ENCODE results near the gene LCN1. TPM values are rescaled to one million over a fixed set of nuclear protein-coding genes. Genes with fewer than 3 reads are reported as not detected.

Gene LCN1
- total RNA-seq, 1 experiment from 2014 or later, result not detected

GRCh38 chr9:135485385-135485784, 35.9 kb upstream of the LCN1 start:
- H4K91ac ChIP-seq (ENCODE audit: insufficient read length, low read depth, low read length), result no peak overlapping the region
- no peak overlapping the region for H3K4me2 ChIP-seq (ENCODE audit: insufficient read depth, insufficient read length, low read length)
- no CpG with 5 or more reads among the region's 25 CpGs for WGBS (ENCODE audit: extremely low coverage, insufficient read length, low lambda C conversion rate)
- no peak overlapping the region for H3K23ac ChIP-seq (ENCODE audit: insufficient read length, low read depth, low read length)
- H3K4ac ChIP-seq (ENCODE audit: low read depth, low read length), result no peak overlapping the region
- no peak overlapping the region for H2AK5ac ChIP-seq (ENCODE audit: insufficient read length, low read length)
- no peak overlapping the region for H3K27ac ChIP-seq (ENCODE audit: insufficient read length, low read depth, low read length)
- H3K9me3 Mint-ChIP-seq, result no peaks in the 10 kb centered on the region
- DNase-seq, result no peak
- no peak overlapping the region for H3K4me3 Mint-ChIP-seq
- H4K20me1 ChIP-seq (ENCODE audit: control insufficient read depth, insufficient read depth, insufficient read length), result no peaks in the 10 kb centered on the region
- no peak overlapping the region for H2BK120ac ChIP-seq (ENCODE audit: low read depth, low read length, poor library complexity, severe bottlenecking)
- no peak overlapping the region for H3K56ac ChIP-seq (ENCODE audit: insufficient read length, low read depth, low read length)
- H3K9me3 ChIP-seq (ENCODE audit: control insufficient read depth, low read depth, low read length), result no peaks in the 10 kb centered on the region
- H3K9ac ChIP-seq (ENCODE audit: extremely low read depth, insufficient read length, low read length), result no peak overlapping the region
- H2BK12ac ChIP-seq (ENCODE audit: insufficient read length, low read depth, low read length), result no peak overlapping the region
- no peaks in the 10 kb centered on the region; the same call in 1 of the 2 replicates for H3K4me1 ChIP-seq (ENCODE audit: insufficient read depth, low read length)
- peaks cover 26 to 64% (median 62%) of the 10 kb centered on the region in 3 experiments for H3K36me3 Mint-ChIP-seq (ENCODE audit: insufficient read depth in 1 of 3, low read depth in 3 of 3)
- H2BK20ac ChIP-seq (ENCODE audit: low read depth, low read length, poor library complexity, severe bottlenecking), result no peak overlapping the region
- H4K8ac ChIP-seq (replicated peaks; ENCODE audit: insufficient read length, low read depth, low read length), result no peak overlapping the region
- no peak overlapping the region for H3K14ac ChIP-seq (ENCODE audit: insufficient read depth, low read length)
- H4K5ac ChIP-seq (ENCODE audit: insufficient read length, low read depth, low read length), result no peak overlapping the region
- TF ChIP-seq CTCF (conservative IDR thresholded peaks at IDR 0.05), result no peak
- no peak overlapping the region for H2BK5ac ChIP-seq (ENCODE audit: insufficient read length, low read length)
- peaks cover 6% of the 10 kb centered on the region for H3K23me2 ChIP-seq (ENCODE audit: insufficient read length, low read depth, low read length, poor library complexity, severe bottlenecking)
- H3K79me1 ChIP-seq (ENCODE audit: insufficient read depth, low read depth, low read length, poor library complexity, severe bottlenecking), result peaks cover 3% of the 10 kb centered on the region
- no peaks in the 10 kb centered on the region for H3K27me3 ChIP-seq (ENCODE audit: insufficient read depth, low read length)
- no peaks in the 10 kb centered on the region for H3K27me3 Mint-ChIP-seq (ENCODE audit: low read depth)
- H2AFZ ChIP-seq (ENCODE audit: low read length), result no peak overlapping the region
- no peak overlapping the region for H3T11ph ChIP-seq (ENCODE audit: low read length)
- no peak overlapping the region for H2BK15ac ChIP-seq (ENCODE audit: low read depth, low read length)
- H3K4me1 Mint-ChIP-seq, result peaks cover 8 to 12% of the 10 kb centered on the region in 2 experiments
- H3K27ac Mint-ChIP-seq, result peak overlapping the region in 1 of 3 experiments; percentile 45; a peak in 2 of 7 replicates
- no peaks in the 10 kb centered on the region; the same call in 1 of the 2 replicates for H3K79me2 ChIP-seq (ENCODE audit: insufficient read depth, low read length)
- no peak overlapping the region for H3K18ac ChIP-seq (ENCODE audit: insufficient read length, low read depth, low read length)
